Ishikawa (cell line): ENCODE measurements around the gene ASTN2.

ENCODE experiments used
- CEBPB ChIP-seq: IDR thresholded peaks from 2 replicates; pipeline ENCODE4 v1.6.1; 2012
- CREB1 ChIP-seq: IDR thresholded peaks from 2 replicates; pipeline ENCODE4 v1.6.1; 2012; ENCODE audit warnings: low read depth
- EGR1 ChIP-seq: IDR thresholded peaks from 2 replicates; pipeline ENCODE4 v1.6.1; 2012
- EP300 ChIP-seq: IDR thresholded peaks from 2 replicates; pipeline ENCODE4 v1.6.1; 2012; ENCODE audit warnings: borderline replicate concordance
- FOXM1 ChIP-seq: IDR thresholded peaks from 2 replicates; pipeline ENCODE4 v1.6.1; 2012; ENCODE audit warnings: low read depth, borderline replicate concordance
- NFIC ChIP-seq: IDR thresholded peaks from 2 replicates; pipeline ENCODE4 v1.6.1; 2012
- RAD21 ChIP-seq: IDR thresholded peaks from 2 replicates; pipeline ENCODE4 v1.6.1; 2012; ENCODE audit warnings: low read depth
- REST ChIP-seq: IDR thresholded peaks from 2 replicates; pipeline ENCODE4 v1.6.1; 2012; ENCODE audit warnings: low read depth, mild to moderate bottlenecking
- TAF1 ChIP-seq: IDR thresholded peaks from 2 replicates; pipeline ENCODE4 v1.6.1; 2012; ENCODE audit warnings: low read depth, mild to moderate bottlenecking
- TCF12 ChIP-seq: IDR thresholded peaks from 2 replicates; pipeline ENCODE4 v1.6.1; 2012; ENCODE audit warnings: low read depth
- TEAD4 ChIP-seq: IDR thresholded peaks from 2 replicates; pipeline ENCODE4 v1.6.1; 2012
- YY1 ChIP-seq: IDR thresholded peaks from 2 replicates; pipeline ENCODE4 v1.6.1; 2012; ENCODE audit warnings: low read depth
- ZBTB7A ChIP-seq: IDR thresholded peaks from 2 replicates; pipeline ENCODE4 v1.6.1; 2012; ENCODE audit warnings: low read depth
- TF ChIP-seq, protein P1 (sequence below): IDR thresholded peaks from 2 replicates; pipeline ENCODE4 v1.6.1; 2012
- TF ChIP-seq, protein P2 (sequence below): IDR thresholded peaks from 2 replicates; pipeline ENCODE4 v1.6.1; 2012

Gene ASTN2

GRCh38 chr9:117300371-117301110 is 114.3 kb downstream of the ASTN2 start:
- TF ChIP-seq, protein P1, sequence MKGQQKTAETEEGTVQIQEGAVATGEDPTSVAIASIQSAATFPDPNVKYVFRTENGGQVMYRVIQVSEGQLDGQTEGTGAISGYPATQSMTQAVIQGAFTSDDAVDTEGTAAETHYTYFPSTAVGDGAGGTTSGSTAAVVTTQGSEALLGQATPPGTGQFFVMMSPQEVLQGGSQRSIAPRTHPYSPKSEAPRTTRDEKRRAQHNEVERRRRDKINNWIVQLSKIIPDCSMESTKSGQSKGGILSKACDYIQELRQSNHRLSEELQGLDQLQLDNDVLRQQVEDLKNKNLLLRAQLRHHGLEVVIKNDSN = no peak
- no peak for TF ChIP-seq YY1
- no peak for TF ChIP-seq TAF1
- TF ChIP-seq FOXM1 = no peak
- TF ChIP-seq, protein P2, sequence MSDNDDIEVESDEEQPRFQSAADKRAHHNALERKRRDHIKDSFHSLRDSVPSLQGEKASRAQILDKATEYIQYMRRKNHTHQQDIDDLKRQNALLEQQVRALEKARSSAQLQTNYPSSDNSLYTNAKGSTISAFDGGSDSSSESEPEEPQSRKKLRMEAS = no peak
- TF ChIP-seq REST = no peak
- no peak for TF ChIP-seq TEAD4
- no peak for TF ChIP-seq NFIC
- TF ChIP-seq ZBTB7A = no peak
- no peak for TF ChIP-seq EP300
- TF ChIP-seq EGR1 = no peak

DNA sequence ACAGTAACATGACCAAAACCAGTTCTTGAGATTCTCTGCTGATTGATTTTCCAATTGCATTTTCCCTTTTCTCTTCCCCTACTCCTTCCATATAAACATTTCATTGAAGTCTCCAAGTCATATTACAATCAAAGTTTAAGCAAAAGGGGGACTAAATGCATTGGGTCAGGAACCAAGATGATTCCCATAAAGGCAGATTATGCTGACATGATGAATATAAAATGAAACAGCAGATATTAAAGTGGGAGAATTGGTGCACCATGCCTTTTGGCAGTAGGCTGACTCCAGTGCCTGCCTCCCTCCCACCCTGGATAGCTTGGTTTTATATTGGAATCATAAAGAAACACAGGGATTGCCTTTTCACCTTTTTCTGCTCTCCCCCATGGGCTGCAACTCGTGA is 118.4 kb downstream of the ASTN2 start:
- TF ChIP-seq TAF1 = no peak
- no peak for TF ChIP-seq YY1
- TF ChIP-seq, protein P1 = no peak
- no peak for TF ChIP-seq EP300
- no peak for TF ChIP-seq TEAD4

GRCh38 chr9:117293206-117294114 is 121.4 kb downstream of the ASTN2 start:
- TF ChIP-seq ZBTB7A (no peak), TEAD4 (no peak), CEBPB (no peak)
- TF ChIP-seq, protein P2 = no peak

GRCh38 chr9:117290856-117291622 is 123.8 kb downstream of the ASTN2 start:
- TF ChIP-seq RAD21 (no peak), EGR1 (no peak), EP300 (no peak), TAF1 (no peak)
- TF ChIP-seq, protein P1 = no peak

- TF ChIP-seq CREB1 = no peak
These were observed 124.5 kb downstream of the ASTN2 start for GRCh38 chr9:117290306-117290840.

DNA sequence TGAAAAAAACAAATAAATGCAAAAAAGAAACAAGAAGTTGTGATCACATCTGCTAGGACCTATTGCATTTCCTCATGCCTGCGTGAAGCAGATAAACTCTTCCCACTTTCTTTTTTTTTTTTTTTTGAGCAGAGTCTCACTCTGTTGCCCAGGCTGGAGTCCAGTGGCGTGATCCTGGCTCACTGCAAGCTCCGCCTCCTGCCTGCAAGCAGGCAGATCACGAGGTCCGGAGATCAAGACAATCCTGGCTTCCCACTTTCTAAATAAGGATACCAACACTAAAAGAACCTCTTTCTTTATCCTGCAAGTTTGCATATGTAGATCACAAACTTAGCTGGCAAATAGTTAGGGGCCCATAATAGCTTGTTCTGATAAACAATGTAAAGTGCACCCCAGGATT is 128.6 kb downstream of the ASTN2 start:
- TF ChIP-seq, protein P1 = no peak
- TF ChIP-seq TEAD4 (no peak), EGR1 (no peak), ZBTB7A (no peak), CEBPB (no peak), CREB1 (no peak), TCF12 (no peak), EP300 (no peak), RAD21 (no peak), YY1 (no peak), TAF1 (no peak), FOXM1 (no peak), REST (no peak), NFIC (no peak)
